Endothelial cell of coronary artery (primary cell): ENCODE measurements around the gene ANKRD34B. TPM values are rescaled to one million over a fixed set of nuclear protein-coding genes. Genes with fewer than 3 reads are reported as not detected.

Source experiments
- total RNA-seq: library from RNA; depleted of rRNA; stranded (reverse); fragments of >200 nt; gene quantifications from 2 replicates; pipeline ENCODE4 v1.2.3, GENCODE V29; 2014

The ANKRD34B gene
- total RNA-seq, result not detected in 2 replicates

DNA sequence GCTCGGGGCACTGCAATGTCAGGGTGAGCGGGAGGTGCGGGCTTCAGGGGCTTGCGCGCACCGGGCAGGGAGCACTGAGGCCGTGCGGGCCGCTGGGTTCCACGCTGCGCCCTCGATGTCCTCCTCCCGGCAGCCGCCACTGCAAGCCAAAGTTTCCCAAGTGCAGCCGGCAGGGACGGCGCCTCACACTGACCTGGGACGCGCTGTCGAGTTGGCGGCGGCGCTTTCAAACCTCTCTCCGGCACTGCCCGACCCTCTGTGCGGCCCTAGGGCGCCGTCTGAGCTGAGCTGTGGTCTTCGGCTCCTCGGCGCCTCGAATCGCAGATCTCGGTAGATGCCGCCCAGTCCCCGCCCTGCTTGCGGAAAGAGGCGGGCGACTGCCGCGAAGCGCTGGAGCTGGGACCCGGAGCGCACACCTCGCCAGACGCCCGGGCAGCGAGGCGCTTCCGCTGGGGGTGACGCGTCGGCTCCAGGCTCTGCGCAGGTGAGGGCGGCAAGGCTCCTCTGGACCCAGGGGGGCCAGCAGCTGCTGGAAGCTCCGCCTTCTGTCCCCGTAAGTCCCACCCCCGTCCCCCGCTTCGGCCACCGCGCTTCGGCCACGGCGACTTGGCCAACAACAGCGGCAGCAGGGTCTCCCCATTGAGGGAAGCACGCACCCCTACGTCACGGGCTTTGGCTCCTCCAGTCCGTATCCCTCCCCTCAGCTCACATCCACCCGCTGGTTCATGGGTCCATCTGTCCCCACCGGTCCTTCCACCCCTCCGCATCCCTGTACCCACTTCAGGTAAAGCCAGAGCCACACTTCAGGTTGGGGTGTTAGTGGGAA is at the start of gene ANKRD34B:
TSS of gene ANKRD34B (minus strand) at position 320 of the 826 bp plus-strand sequence. CDS start 10,261 bp downstream, outside the sequence.

Other genes with a start within 250 kb of the ANKRD34B start
- gene ZFYVE16, start 162.2 kb downstream of the ANKRD34B start, total RNA-seq, result 23.6 and 30.2 TPM in 2 replicates
- gene FAM151B, start 82.2 kb downstream of the ANKRD34B start, total RNA-seq, result 2.7 and 3.4 TPM in 2 replicates
- gene MSH3, start 84.4 kb upstream of the ANKRD34B start, total RNA-seq, result 9.8 and 9.9 TPM in 2 replicates
- gene DHFR, start 84.7 kb upstream of the ANKRD34B start, total RNA-seq, result 12.8 and 20.3 TPM in 2 replicates